Posterior vena cava (tissue), 2 donors: ENCODE results near the gene CAVIN2. TPM values are rescaled to one million over a fixed set of nuclear protein-coding genes. Genes with fewer than 3 reads are reported as not detected.
"Not testable (repeated sequence)": the region's sequence is repeated elsewhere in the genome, so short reads cannot be mapped to it uniquely, and the experiment has no call there.

Source experiments
- DNase-seq: peaks from one replicate; pipeline ENCODE4 v3.0.0-alpha.2; 2020; ENCODE audit warnings: low spot score
- intact Hi-C, 2 donors: fragments of 100-400 bp; cut with DNase I; formaldehyde crosslinking; loops; one replicate each; pipeline versions ENCODE4 v1.14.1 to v1.14.2; 2022 to 2023
- total RNA-seq, 2 donors: library from RNA; stranded (reverse); fragmentation: NEBNext Ultra II Directional; extraction: Animal tissue kit (Norgen Biotek cat#: 25700); gene quantifications; one replicate each; pipeline ENCODE4 v1.2.1, GENCODE V29; 2021
- donor health status: DM: yes; HTN: yes; CAD: no.
- donor health status: DM: yes; HTN: yes; CAD: no.

CAVIN2 gene
- total RNA-seq, 2 donors from 2014 or later: 40.4 to 48.8 TPM

GRCh38 chr2:191813943-191814342 lies 32.9 kb downstream of the CAVIN2 start:
- no peak for DNase-seq
- intact Hi-C loops: loop anchor here (5.0 kb wide), 1 partner anchor 348 kb away; no protein-coding TSS in a partner anchor

- DNase-seq: no peak
- intact Hi-C loops: loop anchor here (5.0 kb wide), 1 partner anchor 350 kb away; no protein-coding TSS in a partner anchor
These were observed 34.9 kb downstream of the CAVIN2 start for GRCh38 chr2:191811807-191812602.

- no peak for DNase-seq
- intact Hi-C loops: no loop called here
These were observed 40.5 kb downstream of the CAVIN2 start for GRCh38 chr2:191806396-191806795.

- intact Hi-C loops: no loop called here
- DNase-seq: no peak
These were observed 42.1 kb downstream of the CAVIN2 start for GRCh38 chr2:191804766-191805165.

DNA sequence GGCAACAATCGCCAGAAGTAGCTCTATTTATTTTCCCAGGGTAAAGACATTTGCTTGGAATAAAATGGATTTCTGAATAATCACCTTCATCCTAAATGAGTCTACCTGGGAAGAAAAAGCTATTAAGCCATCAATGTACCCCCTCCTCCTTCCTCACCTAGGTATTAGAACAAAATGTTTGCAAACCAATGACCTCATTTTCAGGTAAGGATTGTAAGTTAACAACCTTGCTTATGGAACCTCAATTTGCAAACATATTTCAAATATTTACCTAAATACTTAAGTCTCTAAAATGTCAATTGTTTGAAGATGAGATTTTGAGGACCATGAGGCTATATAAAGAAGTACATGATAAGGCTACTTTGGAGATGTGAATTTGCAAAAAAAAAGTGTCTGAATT lies 43.9 kb downstream of the CAVIN2 start:
- intact Hi-C loops: no loop called here
- DNase-seq: no peak

DNA sequence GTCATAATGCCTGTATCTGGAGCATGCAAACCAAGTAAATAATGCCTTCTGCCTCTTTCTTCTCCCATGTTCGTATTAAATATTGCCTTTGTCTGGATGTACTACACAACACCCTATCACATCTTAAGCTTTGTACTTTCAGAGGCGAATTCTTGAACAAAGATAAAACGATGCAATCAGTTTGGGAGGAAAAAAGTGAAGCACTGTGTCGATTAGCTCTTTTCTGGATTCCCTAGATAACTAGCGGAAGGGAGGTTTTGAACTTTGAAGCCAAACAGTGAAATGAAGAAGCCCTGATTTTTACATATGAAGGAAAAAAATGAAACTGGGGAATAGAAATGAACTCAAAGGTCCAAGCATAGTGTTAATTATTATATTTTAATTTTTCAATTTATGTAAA lies 44.7 kb downstream of the CAVIN2 start:
- intact Hi-C loops: no loop called here
- no peak for DNase-seq

- DNase-seq: no peak
- intact Hi-C loops: no loop called here
These were observed 46.0 kb downstream of the CAVIN2 start for GRCh38 chr2:191800874-191801273.

GRCh38 chr2:191799526-191799925 lies 47.4 kb downstream of the CAVIN2 start:
- intact Hi-C loops: no loop called here
- no peak for DNase-seq

DNA sequence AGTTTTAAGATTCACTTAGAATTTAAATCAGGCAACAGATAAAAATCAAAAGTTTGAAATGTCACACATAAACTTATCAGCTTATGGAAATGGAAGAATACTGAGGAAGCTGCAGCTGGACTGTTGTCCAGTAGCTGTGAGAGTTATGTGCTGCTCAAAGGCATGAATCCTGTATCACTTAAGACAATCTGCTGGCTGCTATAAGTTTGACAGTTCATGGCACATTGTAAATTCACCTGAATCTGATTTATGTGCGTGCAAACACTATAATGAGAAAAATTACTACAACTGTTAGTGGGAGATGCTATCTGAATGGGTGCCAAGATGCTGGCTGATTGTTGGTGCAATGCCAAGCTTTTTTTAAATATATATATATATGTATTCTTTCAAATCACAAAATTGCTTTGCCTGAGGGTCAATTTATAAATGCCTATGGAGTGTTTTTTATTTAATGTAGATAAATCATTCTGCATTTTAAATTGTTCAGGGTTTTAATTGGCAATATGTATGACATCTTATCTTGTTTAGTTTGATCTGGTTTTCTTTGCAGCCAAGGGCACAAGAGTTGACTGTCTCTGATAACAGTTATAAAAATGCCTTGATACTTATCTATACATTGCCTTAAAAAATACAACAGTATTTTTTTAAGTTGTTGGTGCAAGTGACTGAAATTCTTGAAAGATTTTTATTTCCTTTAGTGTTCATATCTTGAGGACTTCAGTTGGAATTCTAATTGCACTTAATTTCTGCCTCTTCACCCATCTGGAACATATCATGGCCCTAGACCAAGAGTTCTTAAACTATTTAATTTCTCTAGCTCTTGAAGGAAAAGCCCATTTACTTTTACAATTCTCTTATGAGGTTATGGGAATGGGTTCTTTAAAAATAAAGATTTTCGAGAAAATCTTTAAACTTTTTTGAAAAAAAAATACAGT lies 48.7 kb downstream of the CAVIN2 start:
- DNase-seq: no peak
- intact Hi-C loops: no loop called here

- intact Hi-C loops: no loop called here
- DNase-seq: no peak
These were observed 49.4 kb downstream of the CAVIN2 start for GRCh38 chr2:191797500-191797899.

- DNase-seq: no peak
- intact Hi-C loops: no loop called here
These were observed 51.2 kb downstream of the CAVIN2 start for GRCh38 chr2:191795715-191796114.

- DNase-seq: no peak
- intact Hi-C loops: no loop called here
These were observed 54.8 kb downstream of the CAVIN2 start for GRCh38 chr2:191791953-191792560.

DNA sequence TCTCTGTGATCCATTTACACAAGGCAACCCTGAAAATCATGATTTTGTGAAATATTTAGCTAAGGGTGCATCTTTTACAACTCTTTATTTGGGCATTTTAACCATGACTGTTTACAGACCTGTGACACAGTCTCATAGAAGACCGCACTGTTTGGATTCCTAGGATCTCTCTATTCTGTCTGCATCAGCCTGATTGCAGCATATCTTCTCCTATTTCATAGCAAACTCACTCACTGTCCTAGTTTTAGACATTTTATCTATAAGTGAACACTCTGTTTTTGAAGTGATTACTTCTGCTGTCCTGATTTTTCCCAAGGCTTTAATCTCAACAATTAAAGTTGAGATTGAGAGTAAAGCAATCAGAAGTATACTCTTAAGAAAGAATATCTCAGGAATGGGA lies 56.2 kb downstream of the CAVIN2 start:
- no peak for DNase-seq
- intact Hi-C loops: no loop called here

DNA sequence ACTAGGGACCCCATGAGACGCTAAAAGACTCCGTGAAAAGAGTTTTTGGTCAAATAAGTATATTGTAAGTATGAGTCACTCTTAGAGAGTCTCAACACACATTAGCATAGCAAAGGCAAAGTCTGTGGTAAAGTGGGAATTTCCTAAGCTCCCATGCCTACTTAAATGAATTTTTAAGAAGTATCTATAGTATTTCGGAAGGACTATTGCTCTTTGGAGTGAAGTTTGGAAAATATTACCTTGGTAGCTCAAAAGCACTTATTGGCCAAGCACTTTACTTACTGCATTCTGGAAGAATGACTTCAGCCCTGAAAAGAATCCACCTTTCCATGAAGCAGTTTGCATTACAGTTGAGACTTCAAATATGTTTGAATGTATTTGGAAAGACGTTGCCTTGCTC lies 57.1 kb downstream of the CAVIN2 start:
- intact Hi-C loops: no loop called here
- DNase-seq: no peak

DNA sequence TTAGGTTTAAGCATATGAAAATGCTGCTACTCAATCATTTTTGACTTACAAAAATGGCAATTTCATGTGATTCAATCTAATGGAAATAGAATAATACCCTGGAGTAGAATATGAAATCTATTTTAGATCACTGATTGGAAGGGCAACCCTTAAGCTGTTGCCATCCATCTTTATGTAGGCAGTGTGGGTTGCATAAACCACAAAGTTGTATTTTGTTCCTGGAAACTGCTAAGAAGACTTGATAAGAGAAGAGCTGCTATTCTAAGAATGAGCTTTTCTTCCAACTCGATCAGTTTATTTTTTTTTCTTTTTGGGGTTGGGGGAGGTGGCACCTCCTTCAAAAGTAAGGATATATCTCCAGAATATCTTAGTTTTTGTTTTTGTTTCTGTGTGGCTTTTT lies 60.2 kb downstream of the CAVIN2 start:
- intact Hi-C loops: no loop called here
- DNase-seq: no peak

- intact Hi-C loops, DNase-seq: not testable (repeated sequence)
These were observed 61.2 kb downstream of the CAVIN2 start for GRCh38 chr2:191785651-191786050.
